Measurements from ENCODE around the gene EXD1. TPM values are rescaled to one million over a fixed set of nuclear protein-coding genes. Genes with fewer than 3 reads are reported as not detected.

Gene EXD1
- total RNA-seq, 1 experiment from 2014 or later: not detected

GRCh38 chr15:41161336-41161735 lies 69.2 kb downstream of the EXD1 start:
- H3K9me3 ChIP-seq (ENCODE audit: low read depth, low read length, poor library complexity, severe bottlenecking): no peaks in the 10 kb centered on the region
- H3K4me1 ChIP-seq (ENCODE audit: insufficient read depth, low read length, poor library complexity, severe bottlenecking): peaks cover 12% of the 10 kb centered on the region
- TF ChIP-seq EZH2 (IDR thresholded peaks at IDR 0.05; ENCODE audit: borderline replicate concordance, low read depth, low read length, poor library complexity, severe bottlenecking): no peak
- TF ChIP-seq CTCF (conservative IDR thresholded peaks at IDR 0.05; ENCODE audit: low read depth, low read length): no peak
- intact Hi-C loops (cut with micrococcal nuclease; ENCODE audit: unreplicated experiment): no loop called here
- POLR2A ChIA-PET (ENCODE audit: low non-redundant PET): no interaction called here
- no TSS peak for BruUV-seq (replicated peaks)
- no peak overlapping the region for H3K27ac ChIP-seq (ENCODE audit: low read depth, low read length, poor library complexity, severe bottlenecking)
- no peak overlapping the region for H3K4me3 ChIP-seq (ENCODE audit: low read depth, low read length, poor library complexity, severe bottlenecking)
- no peaks in the 10 kb centered on the region for H3K27me3 ChIP-seq (replicated peaks; ENCODE audit: insufficient read depth, low read depth, low read length, poor library complexity)
- CTCF ChIA-PET: no interaction called here
- DNase-seq (ENCODE audit: low spot score): no peak
- no peaks in the 10 kb centered on the region for H3K36me3 ChIP-seq (ENCODE audit: insufficient read depth, low read length, poor library complexity, severe bottlenecking)

- no peak for TF ChIP-seq CTCF (conservative IDR thresholded peaks at IDR 0.05; ENCODE audit: low read depth, low read length)
- TF ChIP-seq EZH2 (IDR thresholded peaks at IDR 0.05; ENCODE audit: borderline replicate concordance, low read depth, low read length, poor library complexity, severe bottlenecking): no peak
- Histone ChIP-seq H3K27me3 (replicated peaks; ENCODE audit: insufficient read depth, low read depth, low read length, poor library complexity) (no peaks in the 10 kb centered on the region), H3K4me1 (ENCODE audit: insufficient read depth, low read length, poor library complexity, severe bottlenecking) (peaks cover 12% of the 10 kb centered on the region), H3K27ac (ENCODE audit: low read depth, low read length, poor library complexity, severe bottlenecking) (no peak overlapping the region), H3K36me3 (ENCODE audit: insufficient read depth, low read length, poor library complexity, severe bottlenecking) (no peaks in the 10 kb centered on the region), H3K9me3 (ENCODE audit: low read depth, low read length, poor library complexity, severe bottlenecking) (no peaks in the 10 kb centered on the region), H3K4me3 (ENCODE audit: low read depth, low read length, poor library complexity, severe bottlenecking) (no peak overlapping the region)
- BruUV-seq (replicated peaks): no TSS peak
- CTCF ChIA-PET: no interaction called here
- POLR2A ChIA-PET (ENCODE audit: low non-redundant PET): no interaction called here
- intact Hi-C loops (cut with micrococcal nuclease; ENCODE audit: unreplicated experiment): no loop called here
- DNase-seq (ENCODE audit: low spot score): no peak
Observed at GRCh38 chr15:41160639-41161315, 69.8 kb downstream of the EXD1 start.

GRCh38 chr15:41154412-41154811 lies 76.1 kb downstream of the EXD1 start:
- no peak for DNase-seq (ENCODE audit: low spot score)
- intact Hi-C loops (cut with micrococcal nuclease; ENCODE audit: unreplicated experiment): no loop called here
- ChIA-PET CTCF (no interaction called here), POLR2A (ENCODE audit: low non-redundant PET) (no interaction called here)
- no peak for TF ChIP-seq EZH2 (IDR thresholded peaks at IDR 0.05; ENCODE audit: borderline replicate concordance, low read depth, low read length, poor library complexity, severe bottlenecking)
- no peak for TF ChIP-seq CTCF (conservative IDR thresholded peaks at IDR 0.05; ENCODE audit: low read depth, low read length)
- no peak overlapping the region for H3K27ac ChIP-seq (ENCODE audit: low read depth, low read length, poor library complexity, severe bottlenecking)
- H3K36me3 ChIP-seq (ENCODE audit: insufficient read depth, low read length, poor library complexity, severe bottlenecking): no peaks in the 10 kb centered on the region
- H3K27me3 ChIP-seq (replicated peaks; ENCODE audit: insufficient read depth, low read depth, low read length, poor library complexity): no peaks in the 10 kb centered on the region
- no peaks in the 10 kb centered on the region for H3K4me1 ChIP-seq (ENCODE audit: insufficient read depth, low read length, poor library complexity, severe bottlenecking)
- BruUV-seq (replicated peaks): no TSS peak
- H3K9me3 ChIP-seq (ENCODE audit: low read depth, low read length, poor library complexity, severe bottlenecking): no peaks in the 10 kb centered on the region
- H3K4me3 ChIP-seq (ENCODE audit: low read depth, low read length, poor library complexity, severe bottlenecking): no peak overlapping the region

Data from A673 (cell line).